GM23338 (cell line): ENCODE results near the gene CYB561D2. TPM values are rescaled to one million over a fixed set of nuclear protein-coding genes. Genes with fewer than 3 reads are reported as not detected.

Experiments used
- CREB1 ChIP-seq: fragments of 250-450 bp; sonication (Bioruptor Pico); IDR thresholded peaks from 2 replicates; pipeline ENCODE4 v1.5.0; 2020; ENCODE audit warnings: low read depth, mild to moderate bottlenecking, moderate library complexity
- ETS1 ChIP-seq: IDR thresholded peaks from 2 replicates; pipeline ENCODE4 v1.6.1; 2016; ENCODE audit warnings: antibody characterized with exemption
- EZH2phosphoT487 ChIP-seq: fragments of 200-600 bp; sonication (generic); IDR thresholded peaks from one replicate; pipeline ENCODE4 v1.8.1; 2018; ENCODE audit warnings: antibody characterized with exemption; ENCODE audit not compliant: unreplicated experiment
- NANOG ChIP-seq: IDR thresholded peaks from 2 replicates; pipeline ENCODE4 v1.6.1; 2016; ENCODE audit warnings: antibody characterized with exemption, borderline replicate concordance
- POLR2AphosphoS5 ChIP-seq: IDR thresholded peaks from 2 replicates; pipeline ENCODE4 v1.6.1; 2016; ENCODE audit warnings: antibody characterized with exemption, low read depth
- ZNF114 ChIP-seq: fragments of 250-450 bp; sonication (Bioruptor Pico); IDR thresholded peaks from 2 replicates; pipeline ENCODE4 v1.5.0; 2020; ENCODE audit warnings: mild to moderate bottlenecking, moderate library complexity
- polyA plus RNA-seq: library from polyadenylated mRNA; unstranded; fragments of >200 nt; fragmentation: Nextera tagmentation; extraction: Ambion mirVana; gene quantifications from 2 replicates; pipeline ENCODE4 v1.2.1, GENCODE V29; 2016
- total RNA-seq: library from RNA; depleted of rRNA; stranded (reverse); fragments of >200 nt; shearing (Covaris generic); gene quantifications from 2 replicates; pipeline ENCODE4 v1.2.3, GENCODE V29; 2014
- TF ChIP-seq, protein P1 (sequence below): fragments of 250-450 bp; sonication (Bioruptor Pico); IDR thresholded peaks from 2 replicates; pipeline ENCODE4 v1.5.0; 2020; ENCODE audit warnings: mild to moderate bottlenecking, moderate library complexity

Gene CYB561D2
- total and polyA plus RNA-seq, 2 experiments from 2014 or later = 10.1 to 18.2 TPM

DNA sequence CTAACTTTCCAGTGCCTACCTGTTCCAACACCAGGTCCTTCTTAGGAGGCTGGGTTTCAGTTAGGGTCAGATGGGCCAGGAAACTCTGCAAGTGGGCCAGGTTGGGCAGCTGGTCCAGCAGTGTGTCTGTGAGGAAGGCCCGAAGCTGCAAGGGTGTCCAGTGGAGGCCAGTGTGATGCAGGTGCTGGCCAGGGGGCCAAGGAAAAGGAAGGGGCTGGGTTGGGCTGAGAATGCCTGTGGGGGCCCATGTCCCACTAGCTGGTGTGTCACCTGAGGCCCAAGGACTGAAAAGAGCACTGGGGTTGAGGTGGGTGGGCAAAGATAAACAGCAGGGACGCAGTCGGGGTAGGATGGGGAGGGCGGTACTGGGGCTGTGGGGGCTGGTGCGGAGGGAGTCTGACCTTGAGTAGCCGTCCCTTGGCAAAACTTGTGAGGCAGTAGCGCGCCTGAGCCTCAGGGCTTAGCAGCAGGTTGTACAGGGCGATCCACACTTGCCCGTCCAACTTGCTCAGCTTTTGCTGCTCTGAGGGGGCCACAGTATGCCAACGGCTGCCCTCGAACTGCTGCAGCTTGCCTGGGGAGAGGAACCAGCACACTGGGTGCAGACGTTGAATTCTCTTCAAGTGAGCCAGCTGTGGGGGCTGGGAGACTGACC lies 8.5 kb upstream of the CYB561D2 start (continued):
- TF ChIP-seq, protein P1, sequence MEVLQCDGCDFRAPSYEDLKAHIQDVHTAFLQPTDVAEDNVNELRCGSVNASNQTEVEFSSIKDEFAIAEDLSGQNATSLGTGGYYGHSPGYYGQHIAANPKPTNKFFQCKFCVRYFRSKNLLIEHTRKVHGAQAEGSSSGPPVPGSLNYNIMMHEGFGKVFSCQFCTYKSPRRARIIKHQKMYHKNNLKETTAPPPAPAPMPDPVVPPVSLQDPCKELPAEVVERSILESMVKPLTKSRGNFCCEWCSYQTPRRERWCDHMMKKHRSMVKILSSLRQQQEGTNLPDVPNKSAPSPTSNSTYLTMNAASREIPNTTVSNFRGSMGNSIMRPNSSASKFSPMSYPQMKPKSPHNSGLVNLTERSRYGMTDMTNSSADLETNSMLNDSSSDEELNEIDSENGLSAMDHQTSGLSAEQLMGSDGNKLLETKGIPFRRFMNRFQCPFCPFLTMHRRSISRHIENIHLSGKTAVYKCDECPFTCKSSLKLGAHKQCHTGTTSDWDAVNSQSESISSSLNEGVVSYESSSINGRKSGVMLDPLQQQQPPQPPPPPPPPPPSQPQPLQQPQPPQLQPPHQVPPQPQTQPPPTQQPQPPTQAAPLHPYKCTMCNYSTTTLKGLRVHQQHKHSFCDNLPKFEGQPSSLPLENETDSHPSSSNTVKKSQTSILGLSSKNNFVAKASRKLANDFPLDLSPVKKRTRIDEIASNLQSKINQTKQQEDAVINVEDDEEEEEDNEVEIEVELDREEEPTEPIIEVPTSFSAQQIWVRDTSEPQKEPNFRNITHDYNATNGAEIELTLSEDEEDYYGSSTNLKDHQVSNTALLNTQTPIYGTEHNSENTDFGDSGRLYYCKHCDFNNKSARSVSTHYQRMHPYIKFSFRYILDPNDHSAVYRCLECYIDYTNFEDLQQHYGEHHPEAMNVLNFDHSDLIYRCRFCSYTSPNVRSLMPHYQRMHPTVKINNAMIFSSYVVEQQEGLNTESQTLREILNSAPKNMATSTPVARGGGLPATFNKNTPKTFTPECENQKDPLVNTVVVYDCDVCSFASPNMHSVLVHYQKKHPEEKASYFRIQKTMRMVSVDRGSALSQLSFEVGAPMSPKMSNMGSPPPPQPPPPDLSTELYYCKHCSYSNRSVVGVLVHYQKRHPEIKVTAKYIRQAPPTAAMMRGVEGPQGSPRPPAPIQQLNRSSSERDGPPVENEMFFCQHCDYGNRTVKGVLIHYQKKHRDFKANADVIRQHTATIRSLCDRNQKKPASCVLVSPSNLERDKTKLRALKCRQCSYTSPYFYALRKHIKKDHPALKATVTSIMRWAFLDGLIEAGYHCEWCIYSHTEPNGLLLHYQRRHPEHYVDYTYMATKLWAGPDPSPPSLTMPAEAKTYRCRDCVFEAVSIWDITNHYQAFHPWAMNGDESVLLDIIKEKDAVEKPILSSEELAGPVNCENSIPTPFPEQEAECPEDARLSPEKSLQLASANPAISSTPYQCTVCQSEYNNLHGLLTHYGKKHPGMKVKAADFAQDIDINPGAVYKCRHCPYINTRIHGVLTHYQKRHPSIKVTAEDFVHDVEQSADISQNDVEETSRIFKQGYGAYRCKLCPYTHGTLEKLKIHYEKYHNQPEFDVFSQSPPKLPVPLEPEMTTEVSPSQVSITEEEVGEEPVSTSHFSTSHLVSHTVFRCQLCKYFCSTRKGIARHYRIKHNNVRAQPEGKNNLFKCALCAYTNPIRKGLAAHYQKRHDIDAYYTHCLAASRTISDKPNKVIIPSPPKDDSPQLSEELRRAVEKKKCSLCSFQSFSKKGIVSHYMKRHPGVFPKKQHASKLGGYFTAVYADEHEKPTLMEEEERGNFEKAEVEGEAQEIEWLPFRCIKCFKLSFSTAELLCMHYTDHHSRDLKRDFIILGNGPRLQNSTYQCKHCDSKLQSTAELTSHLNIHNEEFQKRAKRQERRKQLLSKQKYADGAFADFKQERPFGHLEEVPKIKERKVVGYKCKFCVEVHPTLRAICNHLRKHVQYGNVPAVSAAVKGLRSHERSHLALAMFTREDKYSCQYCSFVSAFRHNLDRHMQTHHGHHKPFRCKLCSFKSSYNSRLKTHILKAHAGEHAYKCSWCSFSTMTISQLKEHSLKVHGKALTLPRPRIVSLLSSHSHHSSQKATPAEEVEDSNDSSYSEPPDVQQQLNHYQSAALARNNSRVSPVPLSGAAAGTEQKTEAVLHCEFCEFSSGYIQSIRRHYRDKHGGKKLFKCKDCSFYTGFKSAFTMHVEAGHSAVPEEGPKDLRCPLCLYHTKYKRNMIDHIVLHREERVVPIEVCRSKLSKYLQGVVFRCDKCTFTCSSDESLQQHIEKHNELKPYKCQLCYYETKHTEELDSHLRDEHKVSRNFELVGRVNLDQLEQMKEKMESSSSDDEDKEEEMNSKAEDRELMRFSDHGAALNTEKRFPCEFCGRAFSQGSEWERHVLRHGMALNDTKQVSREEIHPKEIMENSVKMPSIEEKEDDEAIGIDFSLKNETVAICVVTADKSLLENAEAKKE (CRISPR knock-in tag) = no peak
- TF ChIP-seq CREB1 (CRISPR knock-in tag) (no peak), EZH2phosphoT487 (no peak), POLR2AphosphoS5 (no peak), ETS1 (no peak), NANOG (no peak), ZNF114 (CRISPR knock-in tag) (no peak)
